HL-60 (cell line): ENCODE results near the gene TGFBR1.

Experiments
- CTCF ChIP-seq: IDR thresholded peaks from one replicate; pipeline ENCODE4 v1.5.1; 2011; ENCODE audit warnings: low read length, control low read depth, inconsistent platforms; ENCODE audit not compliant: insufficient read depth
- POLR2AphosphoS5 ChIP-seq: IDR thresholded peaks from 2 replicates; pipeline ENCODE4 v1.6.1; 2012; ENCODE audit warnings: low read depth
- REST ChIP-seq: IDR thresholded peaks from 2 replicates; pipeline ENCODE4 v1.6.1; 2012; ENCODE audit warnings: low read depth; ENCODE audit not compliant: insufficient replicate concordance
- SPI1 ChIP-seq: IDR thresholded peaks from 2 replicates; pipeline ENCODE4 v1.6.1; 2012; ENCODE audit warnings: low read depth, mild to moderate bottlenecking, borderline replicate concordance

GRCh38 chr9:99063522-99063921 lies 41.4 kb upstream of the TGFBR1 start:
- TF ChIP-seq SPI1 (no peak), CTCF (no peak), POLR2AphosphoS5 (no peak), REST (no peak)
